Upper lobe of left lung (tissue), 4 donors: ENCODE data around the gene DNAI1.

Experiments used
- CTCF ChIP-seq, 6 experiments: fragments of 450-650 bp in 4 of 6; fragments of 200-600 bp in 2 of 6; sonication (generic) in 2 of 6; IDR thresholded peaks; one replicate each; pipeline ENCODE4 v1.5.1; 2016 to 2019; ENCODE audit warnings: antibody characterized with exemption in 6 of 6
- POLR2A ChIP-seq, 4 donors: fragments of 450-650 bp; IDR thresholded peaks; one replicate each; pipeline ENCODE4 v1.5.1; 2016 to 2017; ENCODE audit warnings: antibody characterized with exemption in 4 of 4, mild to moderate bottlenecking in 2 of 4
- POLR2AphosphoS5 ChIP-seq, 2 donors: sonication (generic); formaldehyde crosslinking; IDR thresholded peaks; one replicate each; pipeline ENCODE4 v1.5.1; 2017; ENCODE audit warnings: antibody characterized with exemption in 2 of 2

- TF ChIP-seq POLR2A (IDR thresholded peaks at IDR 0.05) (no peak), CTCF (IDR thresholded peaks at IDR 0.05) (no peak), POLR2AphosphoS5 (IDR thresholded peaks at IDR 0.05) (no peak)
Observed at GRCh38 chr9:34564617-34565016, 106.0 kb downstream of the DNAI1 start.
